Heart right ventricle (tissue), 16 donors: ENCODE data around the gene LHFPL5. TPM values are rescaled to one million over a fixed set of nuclear protein-coding genes. Genes with fewer than 3 reads are reported as not detected.

Experiments used
- ATAC-seq, 8 donors: fragments of 200-7000 bp; cut with Tn5 transposase; one replicate each; pipeline ENCODE4 v1.9.1; 2020; ENCODE audit warnings: mild to moderate bottlenecking in 8 of 8, moderate library complexity in 8 of 8, moderate number of reproducible peaks in 1 of 8
- DNase-seq, 2 donors: peaks; one replicate each; pipeline ENCODE4 v3.0.0-alpha.2; 2020
- H3K27ac ChIP-seq, 10 donors: fragments of 200-600 bp; sonication (generic) in 2 of 10; one replicate each; pipeline versions ENCODE4 v1.5.0 to v1.8.0; 2020 to 2022; ENCODE audit warnings: mild to moderate bottlenecking in 3 of 10
- H3K27me3 ChIP-seq, 7 donors: fragments of 200-600 bp; one replicate each; pipeline ENCODE4 v1.8.0; 2021 to 2022; ENCODE audit warnings: mild to moderate bottlenecking in 2 of 7
- H3K36me3 ChIP-seq, 9 donors: fragments of 200-600 bp; sonication (generic) in 1 of 9; one replicate each; pipeline versions ENCODE4 v1.5.0 to v1.8.0; 2020 to 2022; ENCODE audit warnings: mild to moderate bottlenecking in 2 of 9
- H3K4me1 ChIP-seq, 9 donors: fragments of 200-600 bp; sonication (generic) in 1 of 9; one replicate each; pipeline versions ENCODE4 v1.5.0 to v1.8.0; 2020 to 2022; ENCODE audit warnings: mild to moderate bottlenecking in 4 of 9
- H3K4me3 ChIP-seq, 10 donors: fragments of 200-600 bp; sonication (generic) in 2 of 10; one replicate each; pipeline versions ENCODE4 v1.5.0 to v1.8.0; 2020 to 2022; ENCODE audit warnings: mild to moderate bottlenecking in 7 of 10, moderate library complexity in 2 of 10
- H3K9me3 ChIP-seq, 11 donors: fragments of 200-600 bp in 10 of 11; sonication (generic) in 2 of 11; one replicate each; pipeline versions ENCODE4 v1.5.0 to v1.8.0; 2013 to 2022; ENCODE audit warnings: mild to moderate bottlenecking in 2 of 11, control low read depth in 1 of 11, moderate library complexity in 1 of 11
- WGBS, 2 donors: extraction: QIAGEN DNeasy Blood & Tissue Kit; methylation state at CpG; one replicate each; pipeline ENCODE4 v1.1.7; 2013; ENCODE audit warnings: inconsistent platforms in 1 of 2; 5-methylcytosine and 5-hydroxymethylcytosine counted together
- intact Hi-C, 10 donors: fragments of 100-400 bp; cut with DNase I; formaldehyde crosslinking; loops; one replicate each; pipeline versions ENCODE4 v1.11.1 to v1.14.2; 2022
- long read RNA-seq, 3 donors: library from polyadenylated mRNA; unstranded; transcript quantifications; one replicate each; pipeline ENCODE4 v2.0.0, GENCODE V29; 2020 to 2021
- polyA plus RNA-seq, 2 donors: library from polyadenylated mRNA; stranded (reverse); fragments of 200-250 nt; gene quantifications; one replicate each; pipeline ENCODE4 v1.2.3, GENCODE V29; 2013
- total RNA-seq, 10 donors: library from RNA; stranded (reverse); fragmentation: NEBNext Ultra II Directional in 3 of 10; extraction: Animal tissue kit (Norgen Biotek cat#: 25700) in 3 of 10; gene quantifications; one replicate each; pipeline versions ENCODE4 v1.2.1 to v1.2.4, GENCODE V29; 2021 to 2023
- TF ChIP-seq, protein P1 (sequence below), 9 donors: fragments of 200-600 bp; sonication (generic) in 2 of 9; IDR thresholded peaks; one replicate each; pipeline versions ENCODE4 v1.5.0 to v1.8.0; 2021 to 2022; ENCODE audit warnings: antibody characterized with exemption in 9 of 9, mild to moderate bottlenecking in 5 of 9, moderate library complexity in 1 of 9
- donor health status: Arrhythmogenic right ventricular cardiomyopathy.
- donor health status: ischemic (EF 13 %, LVEDD 7.1; RV severe dilation, severe dysfunction).
- donor health status: healthy with polysubstance abuse.
- donor health status: DM: no; HTN: yes; CAD: no.
- donor health status: DM: no; HTN: no; CAD: no.
- donor health status: ischemic (EF 25% LVEDD 6.9; RV normal size, moderate dysfunction).
- donor health status: ischemic (EF 25% LVEDD 5.7; RV mildly dilated, moderate dysfunction).
- donor health status: healthy.
- donor health status: DM: yes; HTN: yes; CAD: no.
- donor health status: Ischemic cardiomyopathy.
- donor health status: ischemic (EF 35%, LVEDD 5.7; RV mildly dilated, moderate dysfunction).
- donor health status: nonischemic (EF 11% LVEDD 7.7; RV severe dilation, severe dysfunction).
- donor health status: DM: yes; HTN: yes; CAD: no.
- donor health status: PGD.
- donor health status: ischemic (EF 29% LVEDD 5.4; RV normal size, mild dysfunction).
- donor health status: nonischemic (EF 23%, LVEDD 6.1; RV moderate dilation, normal function).

The LHFPL5 gene
- total RNA-seq, result not detected
- not detected for polyA plus RNA-seq
- long read RNA-seq, donor 1, result 0 reads
- long read RNA-seq, donor 2, result 0 reads
- long read RNA-seq, donor 3, result 0 reads

DNA sequence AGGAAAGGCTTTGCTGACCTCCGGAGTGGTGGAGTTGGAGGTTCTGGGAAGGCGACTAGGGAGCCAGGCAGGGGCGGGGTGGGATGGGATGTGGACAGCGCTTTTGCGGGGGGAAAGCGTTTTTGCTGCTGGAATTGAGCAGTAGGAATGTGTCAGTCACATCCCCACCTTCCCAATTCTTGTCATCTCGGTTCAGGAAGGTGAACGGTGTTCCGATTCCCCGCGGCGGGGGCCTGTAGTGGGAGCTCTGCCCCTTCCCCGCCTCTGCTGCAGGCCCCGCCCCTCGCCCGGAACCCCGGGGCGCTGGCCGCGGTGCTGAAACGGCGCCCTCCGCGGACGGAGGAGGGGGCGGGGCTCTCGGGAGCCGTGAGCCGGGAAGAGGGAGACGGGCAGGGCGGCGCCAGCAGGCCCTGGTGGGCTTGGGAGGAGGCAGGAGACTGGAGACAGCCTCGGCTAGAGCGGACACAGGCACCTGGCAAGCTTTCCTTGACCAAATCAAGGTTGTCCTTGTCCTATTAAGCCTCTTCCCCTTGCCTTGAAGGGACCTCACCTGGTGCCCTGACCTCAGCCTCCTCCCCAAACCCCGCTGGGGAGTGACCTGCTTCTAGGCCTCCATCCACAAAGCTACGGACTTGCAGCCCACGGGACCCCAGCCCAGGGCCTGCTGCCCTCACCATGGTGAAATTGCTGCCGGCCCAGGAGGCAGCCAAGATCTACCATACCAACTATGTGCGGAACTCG is at the start of gene LHFPL5:
TSS of gene LHFPL5 (plus strand) at position 357 of the 741 bp plus-strand sequence. CDS start at position 676, 319 bp downstream.
- peaks cover 0 to 55% (median 21%) of the 10 kb centered on the region in 7 donors for H3K27me3 ChIP-seq
- peaks cover 0 to 5% (median 0%) of the 10 kb centered on the region in 9 donors for H3K4me1 ChIP-seq
- ATAC-seq (peak; percentile 76 to 93 (median 87)), DNase-seq (peak; percentile 16 to 48)
- TF ChIP-seq, protein P1, sequence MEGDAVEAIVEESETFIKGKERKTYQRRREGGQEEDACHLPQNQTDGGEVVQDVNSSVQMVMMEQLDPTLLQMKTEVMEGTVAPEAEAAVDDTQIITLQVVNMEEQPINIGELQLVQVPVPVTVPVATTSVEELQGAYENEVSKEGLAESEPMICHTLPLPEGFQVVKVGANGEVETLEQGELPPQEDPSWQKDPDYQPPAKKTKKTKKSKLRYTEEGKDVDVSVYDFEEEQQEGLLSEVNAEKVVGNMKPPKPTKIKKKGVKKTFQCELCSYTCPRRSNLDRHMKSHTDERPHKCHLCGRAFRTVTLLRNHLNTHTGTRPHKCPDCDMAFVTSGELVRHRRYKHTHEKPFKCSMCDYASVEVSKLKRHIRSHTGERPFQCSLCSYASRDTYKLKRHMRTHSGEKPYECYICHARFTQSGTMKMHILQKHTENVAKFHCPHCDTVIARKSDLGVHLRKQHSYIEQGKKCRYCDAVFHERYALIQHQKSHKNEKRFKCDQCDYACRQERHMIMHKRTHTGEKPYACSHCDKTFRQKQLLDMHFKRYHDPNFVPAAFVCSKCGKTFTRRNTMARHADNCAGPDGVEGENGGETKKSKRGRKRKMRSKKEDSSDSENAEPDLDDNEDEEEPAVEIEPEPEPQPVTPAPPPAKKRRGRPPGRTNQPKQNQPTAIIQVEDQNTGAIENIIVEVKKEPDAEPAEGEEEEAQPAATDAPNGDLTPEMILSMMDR (IDR thresholded peaks at IDR 0.05), result no peak
- intact Hi-C loops, result loop anchor here in 1 of 10 donors (2.0 kb wide), 1 partner anchor 56 kb away; no protein-coding TSS in a partner anchor
- peak within 1 kb of the TSS in 8 of 10 donors; percentile 12 to 44 (median 30) for H3K4me3 ChIP-seq
- 13% methylated on average over 39 to 40 of the region's 40 CpGs for whole genome bisulfite sequencing, 2 donors
- no peaks in the 10 kb centered on the region for H3K36me3 ChIP-seq
- H3K27ac ChIP-seq, result no peak within 1 kb of the TSS
- no peaks in the 10 kb centered on the region for H3K9me3 ChIP-seq

DNA sequence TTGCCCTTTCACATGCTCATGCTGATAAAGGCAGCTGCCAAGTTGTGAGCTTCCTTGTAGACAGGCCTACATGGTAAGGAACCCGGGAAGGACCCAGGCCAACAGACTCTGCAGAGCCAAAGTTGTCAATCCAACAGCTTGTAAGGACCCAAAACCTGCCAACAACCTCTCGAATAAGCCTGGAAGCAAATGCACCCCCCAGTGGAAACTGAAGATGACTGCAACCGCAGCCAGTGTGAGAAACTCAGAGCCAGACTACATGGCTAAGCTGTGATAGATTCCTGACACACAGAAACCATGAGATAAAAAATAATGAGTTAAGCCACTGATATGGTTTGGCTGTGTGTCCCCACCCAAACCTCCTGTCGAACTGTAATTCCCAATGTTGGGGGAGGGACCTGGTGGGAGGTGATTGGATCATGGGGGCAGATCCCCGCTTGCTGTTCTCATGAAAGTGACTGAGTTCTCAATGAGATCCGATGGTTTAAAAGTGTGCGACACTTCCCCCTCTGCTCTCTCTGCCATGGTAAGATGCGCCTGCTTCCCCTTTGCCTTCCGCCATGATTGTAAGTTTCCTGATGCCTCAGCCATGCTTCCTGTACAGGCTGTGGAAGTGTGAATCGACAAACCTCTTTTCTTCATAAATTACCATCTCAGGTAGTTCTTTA is 47.6 kb upstream of the LHFPL5 start:
- Histone ChIP-seq H3K36me3 (no peaks in the 10 kb centered on the region), H3K4me1 (no peaks in the 10 kb centered on the region), H3K27ac (no peak overlapping the region), H3K4me3 (no peak overlapping the region), H3K9me3 (no peaks in the 10 kb centered on the region), H3K27me3 (peaks cover 0 to 43% (median 28%) of the 10 kb centered on the region in 7 donors)
- DNase-seq, result no peak
- intact Hi-C loops, result loop anchor here in 2 of 10 donors (5.0 to 10.0 kb wide), 2 partner anchors 235 to 337 kb away; no protein-coding TSS in a partner anchor
- 40 to 44% methylated on average over 10 of the region's 10 CpGs for WGBS, 2 donors
- TF ChIP-seq, protein P1 (IDR thresholded peaks at IDR 0.05), result peak in 6 of 9 donors; percentile 23 to 41 (median 32)
- no peak for ATAC-seq

DNA sequence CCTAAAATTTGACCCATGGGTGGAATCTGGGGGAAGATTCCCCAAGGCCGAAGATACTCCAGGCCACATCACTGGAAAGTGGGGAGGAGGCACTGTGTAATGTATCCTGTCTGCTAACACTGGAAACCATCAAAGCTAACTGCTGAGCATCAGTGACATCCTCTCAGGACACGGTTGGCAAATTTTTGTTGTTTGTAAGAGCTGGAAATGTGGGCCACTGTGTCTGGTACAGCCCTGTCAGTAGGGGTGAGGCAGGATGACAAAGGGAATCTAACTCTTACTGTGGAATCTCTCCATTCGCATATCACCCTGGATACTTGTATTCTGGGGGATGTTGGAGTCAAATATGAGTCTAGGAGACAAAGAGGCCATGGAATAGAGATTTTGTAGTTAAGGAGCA is 45.7 kb upstream of the LHFPL5 start:
- Histone ChIP-seq H3K4me3 (no peak overlapping the region), H3K27ac (no peak overlapping the region), H3K9me3 (no peaks in the 10 kb centered on the region), H3K4me1 (peaks cover 0 to 6% (median 0%) of the 10 kb centered on the region in 9 donors), H3K27me3 (peaks cover 2 to 61% (median 46%) of the 10 kb centered on the region in 7 donors), H3K36me3 (no peaks in the 10 kb centered on the region)
- WGBS, 2 donors, result 69 to 71% methylated on average over 3 of the region's 3 CpGs
- ATAC-seq, result no peak
- TF ChIP-seq, protein P1 (IDR thresholded peaks at IDR 0.05), result no peak
- intact Hi-C loops, result loop anchor here in 2 of 10 donors (5.0 to 10.0 kb wide), 2 partner anchors 237 to 335 kb away; no protein-coding TSS in a partner anchor
- no peak for DNase-seq

DNA sequence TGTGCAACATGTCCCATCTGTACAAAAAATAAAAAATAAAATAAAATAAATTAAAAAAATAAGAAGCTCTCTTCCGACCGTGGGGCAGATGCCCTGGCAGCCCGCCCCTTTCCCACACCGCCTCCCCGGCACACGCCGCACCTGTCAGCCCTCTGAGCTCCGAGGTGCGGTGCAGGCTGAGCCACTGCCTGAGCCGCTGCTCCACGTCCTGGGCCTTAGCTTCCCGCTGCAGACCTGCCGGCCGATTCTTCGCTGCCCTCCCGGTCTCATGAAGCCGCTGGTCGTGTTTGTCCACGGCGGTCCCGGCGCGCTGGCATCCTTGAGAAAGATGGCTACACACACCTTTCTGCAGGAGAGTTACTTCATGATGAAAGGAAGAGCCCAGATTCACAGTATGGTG is 39.4 kb upstream of the LHFPL5 start:
- H3K4me3 ChIP-seq, result no peak overlapping the region
- ATAC-seq (no peak), DNase-seq (no peak)
- peaks cover 6 to 59% (median 55%) of the 10 kb centered on the region in 7 donors for H3K27me3 ChIP-seq
- TF ChIP-seq, protein P1 (IDR thresholded peaks at IDR 0.05), result no peak
- H3K4me1 ChIP-seq, result peaks cover 0 to 8% (median 0%) of the 10 kb centered on the region in 9 donors
- no peak overlapping the region for H3K27ac ChIP-seq
- intact Hi-C loops, result no loop called here
- no peaks in the 10 kb centered on the region for H3K9me3 ChIP-seq
- no peaks in the 10 kb centered on the region for H3K36me3 ChIP-seq
- 78 to 88% methylated on average over 23 of the region's 23 CpGs for WGBS, 2 donors
